LoVo (cell line): ENCODE measurements around the gene FABP3.

Source experiments
- DNase-seq: peaks from one replicate; pipeline ENCODE4 v3.0.0-alpha.2; 2016; ENCODE audit warnings: low spot score

FABP3 gene

GRCh38 chr1:31371121-31371959 is 1.5 kb downstream of the FABP3 start:
- DNase-seq = no peak

- no peak for DNase-seq
Measured at GRCh38 chr1:31370565-31370964, 2.3 kb downstream of the FABP3 start.

- DNase-seq = no peak
Measured at GRCh38 chr1:31370021-31370420, 2.9 kb downstream of the FABP3 start.

- DNase-seq = no peak
Measured at GRCh38 chr1:31368611-31369107, 4.2 kb downstream of the FABP3 start.

GRCh38 chr1:31366796-31367195 is 6.1 kb downstream of the FABP3 start:
- no peak for DNase-seq

- no peak for DNase-seq
Measured at GRCh38 chr1:31364561-31365250, 8.2 kb downstream of the FABP3 start.

- no peak for DNase-seq
Measured at GRCh38 chr1:31362032-31362431, 10.8 kb downstream of the FABP3 start.

- no peak for DNase-seq
Measured at GRCh38 chr1:31361607-31362006, 11.3 kb downstream of the FABP3 start.

GRCh38 chr1:31356427-31356826 is 16.4 kb downstream of the FABP3 start:
- no peak for DNase-seq

- DNase-seq = no peak
Measured at GRCh38 chr1:31354283-31354682, 18.6 kb downstream of the FABP3 start.

GRCh38 chr1:31348449-31348848 is 24.4 kb downstream of the FABP3 start:
- no peak for DNase-seq

- DNase-seq = no peak
Measured at GRCh38 chr1:31346785-31347184, 26.1 kb downstream of the FABP3 start.

- DNase-seq = no peak
Measured at GRCh38 chr1:31345635-31346034, 27.2 kb downstream of the FABP3 start.

- no peak for DNase-seq
Measured at GRCh38 chr1:31344503-31344902, 28.4 kb downstream of the FABP3 start.

- no peak for DNase-seq
Measured at GRCh38 chr1:31336687-31337467, 36.0 kb downstream of the FABP3 start.

- peak; percentile 25 for DNase-seq
Measured at GRCh38 chr1:31335007-31335406, 37.9 kb downstream of the FABP3 start.

- no peak for DNase-seq
Measured at GRCh38 chr1:31327381-31327780, 45.5 kb downstream of the FABP3 start.

- no peak for DNase-seq
Measured at GRCh38 chr1:31326461-31326860, 46.4 kb downstream of the FABP3 start.

- no peak for DNase-seq
Measured at GRCh38 chr1:31324992-31325391, 47.9 kb downstream of the FABP3 start.

- DNase-seq = no peak
Measured at GRCh38 chr1:31324093-31324492, 48.8 kb downstream of the FABP3 start.

- DNase-seq = no peak
Measured at GRCh38 chr1:31318146-31318545, 54.7 kb downstream of the FABP3 start.

- no peak for DNase-seq
Measured at GRCh38 chr1:31315902-31316301, 57.0 kb downstream of the FABP3 start.
